Rectal smooth muscle tissue (tissue), 1 donor: ENCODE results near the gene CHCHD6.

Experiments used
- H3K27ac ChIP-seq: one replicate; pipeline ENCODE4 v1.7.0; 2013; ENCODE audit warnings: low read depth, low read length, inconsistent platforms
- H3K27me3 ChIP-seq: one replicate; pipeline ENCODE4 v1.7.0; 2013; ENCODE audit warnings: low read length; ENCODE audit not compliant: control insufficient read depth, insufficient read depth
- H3K36me3 ChIP-seq: one replicate; pipeline ENCODE4 v1.7.0; 2013; ENCODE audit warnings: low read length; ENCODE audit not compliant: control insufficient read depth, insufficient read depth
- H3K4me1 ChIP-seq: one replicate; pipeline ENCODE4 v1.7.0; 2013; ENCODE audit warnings: low read length; ENCODE audit not compliant: control insufficient read depth, insufficient read depth
- H3K4me3 ChIP-seq: one replicate; pipeline ENCODE4 v1.7.0; 2013; ENCODE audit warnings: low read length
- H3K9ac ChIP-seq: one replicate; pipeline ENCODE4 v1.7.0; 2013; ENCODE audit warnings: low read length

Gene CHCHD6

DNA sequence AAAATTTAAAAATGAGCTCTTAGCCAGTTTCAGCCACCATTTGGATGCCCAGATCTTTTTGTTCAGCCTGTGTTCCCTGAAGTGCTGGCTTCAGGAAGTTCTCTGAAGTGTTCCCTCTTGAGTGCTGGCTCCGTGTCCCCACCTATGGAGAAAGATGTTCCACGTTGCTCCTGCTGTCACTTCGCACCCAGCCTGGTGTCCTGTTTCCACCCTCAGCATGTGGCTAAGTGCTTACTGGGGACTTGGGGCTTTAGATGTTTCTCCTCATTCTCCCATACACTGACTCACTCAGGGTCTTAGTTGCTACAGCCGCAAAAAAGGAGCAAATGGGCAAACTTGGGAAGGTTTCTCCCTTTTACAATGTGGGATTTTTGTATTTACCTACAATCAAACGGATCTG, 16.6 kb downstream of the CHCHD6 start:
- no peaks in the 10 kb centered on the region for H3K27me3 ChIP-seq
- H3K4me3 ChIP-seq = no peak overlapping the region
- H3K9ac ChIP-seq = no peak overlapping the region
- no peaks in the 10 kb centered on the region for H3K4me1 ChIP-seq
- H3K36me3 ChIP-seq = no peaks in the 10 kb centered on the region
- H3K27ac ChIP-seq = no peak overlapping the region

DNA sequence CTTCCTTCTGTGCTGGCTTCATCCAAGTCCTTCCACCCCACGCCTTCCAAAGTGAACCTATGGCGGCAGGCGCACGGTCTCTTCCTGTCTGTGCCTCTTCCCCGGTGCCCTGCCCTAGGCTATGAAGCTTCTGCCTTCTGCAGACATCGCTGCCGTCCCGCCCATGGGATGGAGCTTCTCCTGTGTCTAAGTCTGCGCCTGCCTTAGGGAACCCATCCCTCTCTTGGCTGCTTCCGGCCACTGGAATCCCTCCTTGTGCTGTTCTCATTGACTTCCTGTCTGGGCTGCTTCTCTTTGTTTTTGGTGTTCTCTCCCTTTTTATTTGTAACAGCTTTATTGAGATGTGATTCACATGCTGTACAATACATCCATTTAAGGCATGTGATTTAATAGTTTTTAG, 17.2 kb downstream of the CHCHD6 start:
- no peaks in the 10 kb centered on the region for H3K36me3 ChIP-seq
- H3K4me3 ChIP-seq = no peak overlapping the region
- no peak overlapping the region for H3K27ac ChIP-seq
- H3K4me1 ChIP-seq = no peaks in the 10 kb centered on the region
- H3K27me3 ChIP-seq = no peaks in the 10 kb centered on the region
- H3K9ac ChIP-seq = no peak overlapping the region

DNA sequence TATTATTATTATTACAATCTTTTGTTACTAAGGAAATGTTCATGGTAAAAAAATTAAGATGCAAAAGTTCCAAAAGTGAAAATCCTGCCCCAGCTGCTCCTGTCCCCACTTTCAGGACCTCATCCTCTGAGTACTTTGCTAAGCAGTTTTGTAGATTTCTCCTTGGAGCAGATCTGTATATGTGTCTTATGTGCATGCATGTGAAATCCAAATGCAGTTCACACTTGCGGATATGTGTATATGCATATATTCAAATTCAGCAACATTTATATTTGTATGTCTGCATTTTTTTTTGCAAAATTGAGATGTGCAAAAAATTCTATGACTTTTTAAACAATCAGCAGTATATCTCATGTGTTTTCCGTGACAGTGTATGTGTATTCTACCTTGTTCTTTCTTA, 19.2 kb downstream of the CHCHD6 start:
- Histone ChIP-seq H3K27ac (no peak overlapping the region), H3K4me3 (no peak overlapping the region), H3K27me3 (no peaks in the 10 kb centered on the region), H3K36me3 (peaks cover 2% of the 10 kb centered on the region), H3K9ac (no peak overlapping the region), H3K4me1 (no peaks in the 10 kb centered on the region)

DNA sequence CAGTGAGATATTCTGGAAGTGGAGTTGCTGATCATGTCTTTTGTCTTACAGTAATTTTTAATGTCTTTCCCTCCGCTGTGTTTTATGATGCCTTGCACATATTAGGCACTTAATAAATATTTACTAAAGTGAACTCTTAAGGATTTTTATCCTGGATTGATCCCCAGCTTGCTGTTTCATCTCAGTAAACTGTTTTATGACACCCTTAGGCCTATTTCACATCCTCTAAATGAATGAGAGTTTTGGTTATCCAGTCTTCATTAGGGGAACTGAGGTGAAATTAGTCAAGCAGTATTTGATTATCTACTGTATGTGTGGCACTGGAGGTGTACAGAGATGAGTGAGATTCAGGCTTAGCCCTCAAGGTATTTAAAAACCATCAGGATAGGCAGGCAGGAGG, 19.8 kb downstream of the CHCHD6 start:
- Histone ChIP-seq H3K4me3 (no peak overlapping the region), H3K9ac (no peak overlapping the region), H3K27ac (no peak overlapping the region), H3K27me3 (no peaks in the 10 kb centered on the region), H3K4me1 (no peaks in the 10 kb centered on the region), H3K36me3 (peaks cover 2% of the 10 kb centered on the region)

DNA sequence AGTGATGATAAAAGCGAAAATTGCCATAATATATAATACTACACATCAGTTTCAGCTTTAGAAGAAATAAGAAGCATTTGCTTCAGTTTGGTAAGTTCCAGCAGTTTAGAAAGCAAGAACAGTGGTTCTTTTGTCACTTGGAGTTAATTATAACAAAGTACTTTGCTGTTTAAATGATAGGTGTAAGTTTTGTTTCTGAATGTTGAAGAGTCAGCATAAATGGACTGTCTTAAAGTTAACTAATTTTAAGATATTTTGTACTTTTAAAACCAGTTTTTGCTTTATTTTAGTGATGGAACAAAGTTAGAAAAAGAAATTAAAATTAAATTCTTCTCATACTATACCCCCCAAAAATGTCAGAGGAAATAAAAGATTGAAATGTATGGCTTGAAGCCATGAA, 24.6 kb downstream of the CHCHD6 start:
- no peaks in the 10 kb centered on the region for H3K4me1 ChIP-seq
- no peak overlapping the region for H3K27ac ChIP-seq
- H3K27me3 ChIP-seq = no peaks in the 10 kb centered on the region
- peaks cover 7% of the 10 kb centered on the region for H3K36me3 ChIP-seq
- H3K4me3 ChIP-seq = no peak overlapping the region
- no peak overlapping the region for H3K9ac ChIP-seq

DNA sequence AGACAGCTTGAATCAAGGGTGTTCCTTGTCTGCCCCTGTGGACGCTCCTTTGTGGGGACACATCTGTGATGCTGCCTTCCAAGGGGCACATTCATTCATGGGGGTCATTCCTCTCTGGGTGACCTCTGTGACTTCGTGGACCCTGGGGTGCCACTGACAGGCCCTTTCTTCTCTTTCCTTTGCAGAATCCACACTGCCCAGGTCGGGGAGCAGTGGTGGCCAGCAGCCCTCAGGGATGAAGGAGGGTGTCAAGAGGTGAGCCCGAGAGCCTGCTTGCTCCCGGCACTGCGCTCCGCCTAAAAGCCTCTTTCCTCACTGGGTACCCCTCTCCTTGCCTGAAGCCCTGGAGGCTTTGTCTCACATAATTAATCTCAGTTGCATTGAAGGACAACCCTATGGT, 26.3 kb downstream of the CHCHD6 start:
- no peak overlapping the region for H3K9ac ChIP-seq

DNA sequence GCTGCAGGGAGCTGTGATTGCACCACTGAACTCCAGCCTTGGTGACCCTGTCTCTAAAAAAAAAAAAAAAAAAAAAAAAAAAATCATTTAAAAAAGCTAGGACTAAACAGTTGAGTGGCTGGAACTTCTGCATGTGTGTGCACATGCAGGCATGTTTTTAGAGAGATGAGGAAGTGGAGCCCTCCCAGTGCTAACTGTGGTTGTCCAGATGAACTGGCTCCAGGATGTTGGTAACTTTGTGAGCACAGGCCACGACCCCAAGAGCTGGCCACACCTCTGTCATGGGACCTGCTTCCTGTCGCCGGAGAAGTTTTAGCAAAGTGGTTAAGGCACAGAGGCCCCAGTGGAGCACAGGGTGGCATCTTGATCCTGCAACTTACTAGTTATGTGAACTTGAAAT, 27.0 kb downstream of the CHCHD6 start:
- H3K4me1 ChIP-seq = no peaks in the 10 kb centered on the region
- H3K27ac ChIP-seq = no peak overlapping the region
- no peak overlapping the region for H3K9ac ChIP-seq
- peaks cover 7% of the 10 kb centered on the region for H3K36me3 ChIP-seq
- no peaks in the 10 kb centered on the region for H3K27me3 ChIP-seq
- no peak overlapping the region for H3K4me3 ChIP-seq

More for the DNA sequence above, 26.3 kb downstream of the CHCHD6 start:
- Histone ChIP-seq H3K27me3 (no peaks in the 10 kb centered on the region), H3K27ac (no peak overlapping the region), H3K4me3 (no peak overlapping the region), H3K4me1 (no peaks in the 10 kb centered on the region), H3K36me3 (peaks cover 7% of the 10 kb centered on the region)

DNA sequence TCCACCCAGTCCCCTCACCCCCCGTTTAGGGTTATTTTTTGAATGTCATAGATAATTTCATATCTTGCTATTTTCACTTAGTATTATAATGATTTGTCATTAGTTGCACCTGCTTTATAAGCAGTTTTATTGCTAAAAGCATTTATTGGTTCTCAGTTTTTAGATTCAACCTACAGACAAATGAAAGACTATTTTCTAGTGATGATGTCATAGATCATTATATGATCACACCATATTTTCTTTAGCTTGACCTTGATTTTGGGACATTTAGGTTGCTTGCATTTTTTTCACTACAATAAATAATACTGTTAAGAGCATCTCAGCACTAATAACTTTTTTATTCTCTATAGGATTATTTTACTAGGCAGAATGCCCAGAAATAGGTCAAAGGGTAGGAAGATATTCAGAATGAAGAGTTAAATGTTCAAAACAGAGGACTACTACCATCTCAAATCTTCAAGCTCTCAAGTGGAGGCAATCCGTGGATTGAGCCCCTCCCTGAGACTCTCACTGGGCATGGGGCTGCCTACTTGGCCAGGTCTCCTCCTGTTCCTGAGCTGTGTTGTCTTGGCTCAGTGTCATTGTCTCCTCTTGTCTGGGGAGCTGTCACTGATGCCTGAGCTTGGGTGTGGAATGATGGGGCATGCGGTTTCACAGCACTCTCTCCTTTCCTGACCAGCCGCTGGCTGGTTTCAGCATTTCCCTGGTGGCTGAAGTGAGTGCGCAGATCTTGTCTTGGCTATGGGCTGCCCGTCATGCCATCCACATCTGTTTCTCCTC, 28.4 kb downstream of the CHCHD6 start:
- no peaks in the 10 kb centered on the region for H3K27me3 ChIP-seq
- peaks cover 5% of the 10 kb centered on the region for H3K36me3 ChIP-seq
- no peak overlapping the region for H3K27ac ChIP-seq
- no peaks in the 10 kb centered on the region for H3K4me1 ChIP-seq
- H3K9ac ChIP-seq = no peak overlapping the region
- H3K4me3 ChIP-seq = no peak overlapping the region

DNA sequence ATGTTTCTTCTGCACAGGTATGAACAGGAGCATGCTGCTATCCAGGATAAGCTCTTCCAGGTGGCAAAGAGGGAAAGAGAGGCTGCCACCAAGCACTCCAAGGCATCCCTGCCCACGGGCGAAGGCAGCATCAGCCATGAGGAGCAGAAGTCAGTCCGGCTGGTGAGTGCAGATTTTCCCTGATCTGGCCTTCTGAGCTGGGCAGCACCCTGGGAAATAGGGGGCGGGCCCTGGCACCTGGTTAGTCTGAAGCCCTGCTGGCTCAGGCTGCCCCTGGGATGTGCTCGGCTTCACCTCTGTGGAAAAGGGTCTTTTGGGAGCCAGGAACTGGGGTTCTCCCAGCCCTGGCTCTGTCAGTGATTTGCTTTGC, 29.0 kb downstream of the CHCHD6 start:
- H3K4me3 ChIP-seq = no peak overlapping the region
- no peaks in the 10 kb centered on the region for H3K4me1 ChIP-seq
- H3K27me3 ChIP-seq = no peaks in the 10 kb centered on the region
- no peak overlapping the region for H3K27ac ChIP-seq
- peaks cover 4% of the 10 kb centered on the region for H3K36me3 ChIP-seq
- no peak overlapping the region for H3K9ac ChIP-seq

DNA sequence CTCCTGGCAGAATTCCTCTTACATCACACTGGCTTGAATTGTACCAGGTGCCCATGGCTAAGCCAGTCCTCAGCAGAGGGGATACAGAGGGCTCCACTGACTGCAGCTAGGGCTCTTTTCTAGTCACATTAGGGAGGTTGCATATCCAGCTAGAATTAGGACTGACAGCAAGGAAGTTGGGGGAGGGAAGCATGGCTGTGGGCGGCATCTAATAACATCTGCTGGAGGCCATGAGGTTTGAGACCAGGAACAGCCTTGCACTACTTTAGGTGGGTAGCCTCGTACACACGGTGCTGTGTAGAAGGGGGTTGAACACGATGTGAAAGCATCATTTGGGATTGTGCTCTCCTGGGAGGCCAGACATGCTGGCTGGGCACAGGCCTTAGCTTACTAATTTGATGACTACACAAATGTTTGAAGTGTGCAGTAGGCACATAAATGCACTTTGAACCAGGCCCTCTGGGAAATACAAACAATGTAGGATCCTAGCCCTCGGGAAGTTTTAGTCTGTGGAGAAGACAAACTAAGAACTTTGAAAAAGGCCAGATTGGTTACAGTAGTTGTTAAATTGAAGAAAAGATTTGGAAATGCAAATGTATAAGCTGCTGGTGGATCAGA, 30.2 kb downstream of the CHCHD6 start:
- Histone ChIP-seq H3K27me3 (no peaks in the 10 kb centered on the region), H3K36me3 (peaks cover 4% of the 10 kb centered on the region), H3K27ac (no peak overlapping the region), H3K4me3 (no peak overlapping the region), H3K9ac (no peak overlapping the region), H3K4me1 (no peaks in the 10 kb centered on the region)

DNA sequence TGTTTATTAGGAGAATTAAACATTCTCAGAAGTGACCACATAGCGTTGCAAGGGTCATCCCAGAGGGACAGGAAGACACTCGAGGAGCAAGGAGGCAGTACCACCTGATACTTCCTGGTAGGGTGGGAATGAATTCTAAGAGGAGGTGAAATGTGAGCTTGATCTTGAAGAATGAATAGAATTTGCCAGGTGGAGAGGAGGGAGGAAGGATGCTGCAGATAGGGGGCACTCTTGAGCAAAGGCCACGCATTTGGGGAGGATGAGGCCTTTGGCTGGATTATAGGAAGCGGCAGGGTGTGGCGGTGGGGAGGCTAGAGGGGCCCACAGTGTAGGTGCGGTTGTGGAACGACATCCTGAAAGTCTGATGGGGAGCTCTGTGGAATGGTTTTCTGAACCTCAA, 33.5 kb downstream of the CHCHD6 start:
- peaks cover 4% of the 10 kb centered on the region for H3K36me3 ChIP-seq
- no peak overlapping the region for H3K9ac ChIP-seq
- no peaks in the 10 kb centered on the region for H3K27me3 ChIP-seq
- no peak overlapping the region for H3K4me3 ChIP-seq
- H3K27ac ChIP-seq = no peak overlapping the region
- H3K4me1 ChIP-seq = no peaks in the 10 kb centered on the region

DNA sequence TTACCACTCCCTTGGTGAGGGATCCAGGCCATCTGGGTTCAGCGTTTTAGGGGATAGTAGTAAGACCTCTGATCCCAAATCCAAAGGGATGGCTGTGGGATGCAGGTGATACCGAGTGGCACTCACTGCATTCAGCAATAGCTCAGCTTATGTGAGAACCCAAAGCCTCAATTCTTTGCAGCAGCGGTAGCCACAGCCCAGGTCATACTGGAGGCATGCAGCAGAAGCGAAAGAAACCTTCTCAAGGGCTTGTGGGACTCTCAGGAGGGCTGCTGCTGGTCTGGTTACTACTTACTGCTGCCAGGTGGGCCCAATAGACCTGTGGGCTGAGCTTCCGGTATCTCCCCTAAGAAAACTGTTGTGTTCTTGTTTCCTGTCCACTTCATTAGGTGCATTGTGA, 38.0 kb downstream of the CHCHD6 start:
- no peak overlapping the region for H3K27ac ChIP-seq
- no peaks in the 10 kb centered on the region for H3K4me1 ChIP-seq
- no peak overlapping the region for H3K4me3 ChIP-seq
- no peaks in the 10 kb centered on the region for H3K27me3 ChIP-seq
- H3K36me3 ChIP-seq = no peaks in the 10 kb centered on the region
- no peak overlapping the region for H3K9ac ChIP-seq

DNA sequence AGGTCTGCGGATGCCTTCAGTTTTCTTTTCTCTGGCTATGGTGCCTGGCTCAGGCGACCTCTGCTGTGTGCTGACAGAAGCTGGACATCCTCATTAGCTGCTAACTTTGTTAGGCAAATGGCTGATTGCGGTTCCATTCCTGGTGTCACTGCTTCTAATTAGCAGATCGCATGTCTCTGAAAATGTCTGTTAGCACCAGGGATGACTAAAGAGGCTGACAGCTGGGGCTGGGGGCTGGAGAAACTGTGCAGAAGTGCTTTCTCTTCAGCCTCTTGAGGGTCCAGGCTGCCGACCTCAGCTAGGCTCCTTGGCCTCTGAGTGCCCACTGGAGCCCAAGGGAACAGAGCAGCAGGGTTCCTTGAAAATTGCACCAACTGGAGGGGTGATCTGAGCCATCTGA, 39.3 kb downstream of the CHCHD6 start:
- H3K9ac ChIP-seq = no peak overlapping the region
- H3K4me1 ChIP-seq = no peaks in the 10 kb centered on the region
- H3K27me3 ChIP-seq = no peaks in the 10 kb centered on the region
- no peaks in the 10 kb centered on the region for H3K36me3 ChIP-seq
- H3K4me3 ChIP-seq = no peak overlapping the region
- no peak overlapping the region for H3K27ac ChIP-seq
